K562 (cell line): ENCODE measurements around the gene KLK14. TPM values are rescaled to one million over a fixed set of nuclear protein-coding genes. Genes with fewer than 3 reads are reported as not detected.
A peak's percentile ranks its signal among the peaks of the same experiment; 100 is the strongest.

Experiments used
- ATAC-seq: fragments of 200-7000 bp; cut with Tn5 transposase; 3 replicates; pipeline ENCODE4 v1.9.1; 2020; ENCODE audit warnings: moderate library complexity
- BruUV-seq: library from RNA; stranded (reverse); fragments of 400-500 nt; replicated peaks from 2 replicates; lab custom pipeline; 2021; lab: Mats Ljungman, UMichigan
- CTCF ChIA-PET: fragments of 300-600 bp; formaldehyde crosslinking; extraction: SDS; loops from one replicate; lab custom pipeline; 2021; ENCODE audit warnings: low intra/inter-chr PET ratio; lab: Yijun Ruan, JAX
- POLR2A ChIA-PET: fragments of 300-600, 350-650 bp; sonication (Branson Sonifier 250); formaldehyde crosslinking; extraction: SDS; loops from one replicate; lab custom pipeline; 2021; ENCODE audit warnings: antibody characterized with exemption, inconsistent platforms; lab: Yijun Ruan, JAX
- DNase-seq, 4 experiments: peaks; one replicate each; pipeline versions ENCODE4 v3.0.0 to v3.0.0-alpha.2; 2011 to 2018; ENCODE audit warnings: low spot score in 3 of 4, mixed read lengths in 3 of 4; ENCODE audit errors: extremely low read depth in 1 of 4
- FAIRE-seq: peaks from 2 replicates; lab custom pipeline; 2011; peaks lifted over from hg19 to GRCh38; lab: Jason Lieb, UNC
- H2AFZ ChIP-seq: 2 replicates; pipeline ENCODE4 v1.6.0; 2011; ENCODE audit warnings: low read depth, low read length, control low read depth, inconsistent platforms
- H3K27ac ChIP-seq: fragments of 200-600 bp; 3 replicates; pipeline ENCODE4 v1.8.0; 2011; ENCODE audit warnings: low read depth, mild to moderate bottlenecking, control low read depth, inconsistent platforms, low read length, moderate library complexity, mixed read lengths; ENCODE audit errors: extremely low read depth
- H3K27me3 ChIP-seq, 2 experiments: fragments of 300-600 bp in 1 of 2; 2 replicates in 1 of 2; 3 replicates in 1 of 2; pipeline versions ENCODE4 v1.6.0 to v1.8.0; 2011; ENCODE audit warnings: inconsistent platforms in 2 of 2, low read length in 2 of 2, mild to moderate bottlenecking in 1 of 2, mixed read lengths in 1 of 2, moderate library complexity in 1 of 2; ENCODE audit not compliant: control insufficient read depth in 2 of 2, insufficient read depth in 2 of 2
- H3K36me3 ChIP-seq: fragments of 300-600 bp; 3 replicates; pipeline ENCODE4 v1.8.0; 2011; ENCODE audit warnings: mild to moderate bottlenecking, low read length, inconsistent platforms; ENCODE audit not compliant: control insufficient read depth, insufficient read depth
- H3K4me1 ChIP-seq, 2 experiments: fragments of 200-600 bp in 1 of 2; replicated peaks in 1 of 2; 2 replicates in 1 of 2; 3 replicates in 1 of 2; pipeline versions ENCODE4 v1.5.1 to v1.8.0; 2011; ENCODE audit warnings: inconsistent platforms in 2 of 2, low read length in 2 of 2, mild to moderate bottlenecking in 1 of 2, mixed read lengths in 1 of 2, moderate library complexity in 1 of 2; ENCODE audit not compliant: control insufficient read depth in 2 of 2, insufficient read depth in 2 of 2
- H3K4me2 ChIP-seq: 2 replicates; pipeline ENCODE4 v1.6.1; 2011; ENCODE audit warnings: low read length, control low read depth, inconsistent platforms, mixed read lengths; ENCODE audit not compliant: insufficient read depth
- H3K4me3 ChIP-seq: fragments of 200-600 bp; sonication (generic), shearing (Covaris generic); 2 replicates; pipeline ENCODE4 v1.5.1; 2016; ENCODE audit warnings: control low read depth, inconsistent platforms
- H3K79me2 ChIP-seq: fragments of 200-600 bp; 3 replicates; pipeline ENCODE4 v1.8.0; 2011; ENCODE audit warnings: low read length, inconsistent platforms; ENCODE audit not compliant: control insufficient read depth, insufficient read depth
- H3K9ac ChIP-seq, 2 experiments: 2 replicates each; pipeline versions ENCODE4 v1.6.0 to v1.6.1; 2011; ENCODE audit warnings: low read depth in 2 of 2, low read length in 2 of 2, control low read depth in 1 of 2, inconsistent platforms in 1 of 2, mild to moderate bottlenecking in 1 of 2, mixed read lengths in 1 of 2; ENCODE audit not compliant: insufficient read depth in 1 of 2
- H3K9me1 ChIP-seq: one replicate; pipeline ENCODE4 v1.6.0; 2011; ENCODE audit warnings: inconsistent platforms, mild to moderate bottlenecking, low read length, moderate library complexity; ENCODE audit not compliant: control insufficient read depth, insufficient read depth
- H3K9me3 ChIP-seq: replicated peaks from 2 replicates; pipeline ENCODE4 v1.5.1; 2011; ENCODE audit warnings: low read depth, low read length, inconsistent platforms; ENCODE audit not compliant: control insufficient read depth, insufficient read depth
- H4K20me1 ChIP-seq: replicated peaks from 2 replicates; pipeline ENCODE4 v1.6.1; 2011; ENCODE audit warnings: low read length, inconsistent platforms, mixed read lengths; ENCODE audit not compliant: control insufficient read depth, insufficient read depth
- CBFB ChIP-seq: sonication (generic); formaldehyde crosslinking; IDR thresholded peaks from 2 replicates; pipeline ENCODE4 v1.4.0; 2020; ENCODE audit warnings: mild to moderate bottlenecking, missing genetic modification reagents
- CEBPG ChIP-seq, 3 experiments: fragments of 200-800 bp in 1 of 3; sonication (Bioruptor generic) in 1 of 3; sonication (generic) in 1 of 3; formaldehyde crosslinking in 1 of 3; IDR thresholded peaks in 2 of 3; conservative IDR thresholded peaks in 1 of 3; 2 replicates each; pipeline versions ENCODE4 v1.6.1 to v1.8.0; 2016 to 2022; ENCODE audit warnings: missing compliant biosample characterization in 2 of 3, missing genetic modification characterization in 2 of 3, mild to moderate bottlenecking in 1 of 3, missing genetic modification reagents in 1 of 3
- YY1 ChIP-seq, 3 experiments: IDR thresholded peaks; 2 replicates each; pipeline ENCODE4 v1.6.1; 2011; ENCODE audit warnings: low read length in 2 of 3, mild to moderate bottlenecking in 2 of 3, moderate library complexity in 2 of 3, borderline replicate concordance in 1 of 3, control low read depth in 1 of 3, low read depth in 1 of 3; ENCODE audit not compliant: insufficient read depth in 3 of 3, insufficient replicate concordance in 2 of 3, control insufficient read depth in 1 of 3, insufficient read length in 1 of 3; ENCODE audit errors: extremely low read depth in 1 of 3
- WGBS: fragments of 100-300 bp; shearing (Covaris generic); methylation state at CpG from one replicate; pipeline ENCODE4 v1.1.6; 2016; ENCODE audit warnings: low coverage, mixed read lengths; ENCODE audit not compliant: insufficient coverage; ENCODE audit errors: missing lambda C conversion rate; 5-methylcytosine and 5-hydroxymethylcytosine counted together
- in situ Hi-C: fragments of 300-500 bp; cut with MboI; formaldehyde crosslinking; loops from 4 replicates; pipeline ENCODE4 v1.15.0; 2018; ENCODE audit warnings: inconsistent platforms, mixed read lengths
- intact Hi-C: fragments of 100-400 bp; cut with micrococcal nuclease; formaldehyde crosslinking; loops from 2 replicates; pipeline ENCODE4 v1.14.2; 2022
- polyA plus RNA-seq, 8 experiments: library from polyadenylated mRNA; depleted of rRNA in 4 of 8; stranded (reverse) in 5 of 8; unstranded in 3 of 8; fragments of >200 nt; fragmentation: Nextera tagmentation in 2 of 8; fragmentation: Illumina TruSeq in 1 of 8; extraction: Ambion mirVana in 2 of 8; extraction: Trizol in 1 of 8; gene quantifications; 2 replicates each; pipeline versions ENCODE4 v1.2.1 to v1.2.3, GENCODE V29; 2011 to 2014; ENCODE audit warnings: inconsistent platforms in 1 of 8, missing spikeins in 1 of 8
- total RNA-seq, 7 experiments: library from RNA; depleted of rRNA in 6 of 7; stranded (reverse); fragments of >200 nt in 6 of 7; fragmentation: Illumina TruSeq in 2 of 7; extraction: Trizol in 2 of 7; gene quantifications; 2 replicates each; pipeline versions ENCODE4 v1.2.1 to v1.2.3, GENCODE V29; 2011 to 2021; ENCODE audit warnings: low replicate concordance in 1 of 7
- TF ChIP-seq, protein P1 (sequence below): conservative IDR thresholded peaks from 2 replicates; pipeline ENCODE4 v1.6.1; 2011; ENCODE audit warnings: low read depth, mild to moderate bottlenecking, low read length; ENCODE audit not compliant: control insufficient read depth
- TF ChIP-seq, protein P2 (sequence below): fragments of 200-800 bp; sonication (Bioruptor generic); IDR thresholded peaks from 2 replicates; pipeline ENCODE4 v1.6.1; 2017; ENCODE audit warnings: missing genetic modification characterization, missing compliant biosample characterization

Gene KLK14
- total and polyA plus RNA-seq, 9 of the 15 experiments (the other 6 are each of a cell fraction or from before 2014, with no cell fraction given) = not detected

DNA sequence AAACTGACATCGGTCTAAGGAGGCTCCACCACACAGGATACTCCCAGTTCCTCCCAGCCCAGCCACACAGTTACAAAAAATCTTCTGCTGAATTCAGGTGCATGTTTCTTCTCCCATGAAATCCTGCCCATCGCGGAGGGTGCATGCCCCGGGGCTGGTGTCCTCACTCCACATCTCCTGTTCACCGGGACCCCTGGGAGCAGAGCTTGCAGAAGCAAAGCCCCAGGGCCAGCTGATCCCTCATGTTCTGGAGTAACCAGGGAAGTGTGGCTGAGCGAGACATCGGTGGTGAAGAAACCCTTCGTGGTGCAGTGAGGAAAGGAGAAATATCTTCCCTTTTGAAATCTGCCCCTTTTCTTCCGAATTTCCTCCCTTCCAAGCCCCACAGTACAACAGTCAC is 41.1 kb upstream of the KLK14 start:
- H3K9me3 ChIP-seq = no peaks in the 10 kb centered on the region
- peaks cover 34% of the 10 kb centered on the region in 2 experiments for H3K4me1 ChIP-seq
- no peak for FAIRE-seq
- no peak overlapping the region for H3K4me2 ChIP-seq
- no peaks in the 10 kb centered on the region for H3K9me1 ChIP-seq
- intact Hi-C loops (no loop called here), in situ Hi-C loops (no loop called here)
- DNase-seq = no peak
- peaks cover 2 to 33% of the 10 kb centered on the region in 2 experiments; a peak in 3 of 5 replicates for H3K27me3 ChIP-seq
- H3K27ac ChIP-seq = no peak overlapping the region
- ChIA-PET POLR2A (no interaction called here), CTCF (no interaction called here)
- H2AFZ ChIP-seq = no peak overlapping the region
- no peaks in the 10 kb centered on the region for H3K79me2 ChIP-seq
- H3K36me3 ChIP-seq = no peaks in the 10 kb centered on the region
- no peak overlapping the region for H3K9ac ChIP-seq
- 29% methylated on average over 9 of the region's 9 CpGs for WGBS
- H3K4me3 ChIP-seq = no peak overlapping the region
- TF ChIP-seq, protein P1, sequence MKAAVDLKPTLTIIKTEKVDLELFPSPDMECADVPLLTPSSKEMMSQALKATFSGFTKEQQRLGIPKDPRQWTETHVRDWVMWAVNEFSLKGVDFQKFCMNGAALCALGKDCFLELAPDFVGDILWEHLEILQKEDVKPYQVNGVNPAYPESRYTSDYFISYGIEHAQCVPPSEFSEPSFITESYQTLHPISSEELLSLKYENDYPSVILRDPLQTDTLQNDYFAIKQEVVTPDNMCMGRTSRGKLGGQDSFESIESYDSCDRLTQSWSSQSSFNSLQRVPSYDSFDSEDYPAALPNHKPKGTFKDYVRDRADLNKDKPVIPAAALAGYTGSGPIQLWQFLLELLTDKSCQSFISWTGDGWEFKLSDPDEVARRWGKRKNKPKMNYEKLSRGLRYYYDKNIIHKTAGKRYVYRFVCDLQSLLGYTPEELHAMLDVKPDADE = no peak
- TF ChIP-seq YY1 (IDR thresholded peaks at IDR 0.05; ENCODE audit: borderline replicate concordance in 1 of 3, control insufficient read depth in 1 of 3, extremely low read depth in 1 of 3, insufficient read depth in 3 of 3, insufficient read length in 1 of 3, insufficient replicate concordance in 2 of 3, low read depth in 1 of 3, low read length in 2 of 3) = no peak
- TF ChIP-seq, protein P2, sequence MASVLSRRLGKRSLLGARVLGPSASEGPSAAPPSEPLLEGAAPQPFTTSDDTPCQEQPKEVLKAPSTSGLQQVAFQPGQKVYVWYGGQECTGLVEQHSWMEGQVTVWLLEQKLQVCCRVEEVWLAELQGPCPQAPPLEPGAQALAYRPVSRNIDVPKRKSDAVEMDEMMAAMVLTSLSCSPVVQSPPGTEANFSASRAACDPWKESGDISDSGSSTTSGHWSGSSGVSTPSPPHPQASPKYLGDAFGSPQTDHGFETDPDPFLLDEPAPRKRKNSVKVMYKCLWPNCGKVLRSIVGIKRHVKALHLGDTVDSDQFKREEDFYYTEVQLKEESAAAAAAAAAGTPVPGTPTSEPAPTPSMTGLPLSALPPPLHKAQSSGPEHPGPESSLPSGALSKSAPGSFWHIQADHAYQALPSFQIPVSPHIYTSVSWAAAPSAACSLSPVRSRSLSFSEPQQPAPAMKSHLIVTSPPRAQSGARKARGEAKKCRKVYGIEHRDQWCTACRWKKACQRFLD (CRISPR knock-in tag) = 0 out of 2 replicates have a peak, but pooled peaks have one; percentile 31
- no peak for TF ChIP-seq CBFB (CRISPR knock-in tag)
- no peak for TF ChIP-seq CEBPG (CRISPR knock-in tag; IDR thresholded peaks at IDR 0.05)
- TF ChIP-seq CEBPG (tag; conservative IDR thresholded peaks at IDR 0.05 in 1 of 2, IDR thresholded peaks at IDR 0.05 in 1 of 2) = 0 out of 4 replicates have a peak, but pooled peaks have one; percentile 1 to 3
- no peaks in the 10 kb centered on the region for H4K20me1 ChIP-seq
- no TSS peak for BruUV-seq
- no peak for ATAC-seq
